ENCODE data around the gene SH3RF3.

The SH3RF3 gene

DNA sequence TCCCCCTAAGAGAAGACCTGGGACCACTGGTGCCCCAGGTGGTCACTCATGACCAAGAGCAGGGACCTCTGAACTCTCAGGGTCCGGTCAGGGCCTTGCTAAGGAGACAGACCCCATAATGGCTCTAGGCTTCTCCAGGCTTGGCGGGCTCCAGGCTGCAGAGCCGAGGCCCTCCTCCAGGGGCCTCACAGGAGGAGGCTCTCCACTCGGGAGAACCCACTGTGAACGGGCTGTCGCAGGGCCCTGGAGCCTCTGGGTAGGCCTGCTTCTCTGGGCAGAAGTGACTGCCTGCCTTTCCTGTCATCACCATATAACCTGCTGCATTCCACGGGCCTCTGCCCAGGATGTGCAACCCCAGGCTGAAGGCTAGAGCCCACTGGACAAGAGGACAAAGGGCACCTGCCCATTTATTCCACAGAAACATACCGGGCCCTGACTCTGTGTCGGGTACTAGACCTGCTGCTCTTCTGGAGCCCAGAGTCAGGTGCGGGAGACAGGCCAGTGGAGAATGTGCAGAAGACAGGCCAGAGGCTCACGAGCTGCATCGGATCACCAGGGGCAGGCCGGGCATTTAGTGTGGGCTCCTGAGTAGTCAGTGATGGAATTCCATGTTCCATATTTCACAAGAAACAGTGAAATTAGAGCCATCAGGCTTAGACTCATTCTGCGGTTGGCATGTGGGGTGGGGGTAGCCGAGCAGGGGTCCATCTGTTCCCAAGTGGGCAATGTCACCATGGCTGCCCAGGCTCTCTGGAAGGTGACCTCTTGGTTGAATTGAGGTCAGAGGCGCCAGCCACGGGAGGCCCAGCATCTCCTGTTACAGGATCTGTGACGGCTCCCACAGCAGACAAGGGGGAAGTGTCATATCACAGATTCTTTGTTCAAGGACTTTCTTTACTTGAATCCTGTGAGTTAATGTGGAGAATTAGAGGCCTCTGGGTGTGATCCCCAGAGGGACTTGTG, 220.8 kb downstream of the SH3RF3 start:
- DNase-seq (ENCODE audit: low read depth) = no peak

DNA sequence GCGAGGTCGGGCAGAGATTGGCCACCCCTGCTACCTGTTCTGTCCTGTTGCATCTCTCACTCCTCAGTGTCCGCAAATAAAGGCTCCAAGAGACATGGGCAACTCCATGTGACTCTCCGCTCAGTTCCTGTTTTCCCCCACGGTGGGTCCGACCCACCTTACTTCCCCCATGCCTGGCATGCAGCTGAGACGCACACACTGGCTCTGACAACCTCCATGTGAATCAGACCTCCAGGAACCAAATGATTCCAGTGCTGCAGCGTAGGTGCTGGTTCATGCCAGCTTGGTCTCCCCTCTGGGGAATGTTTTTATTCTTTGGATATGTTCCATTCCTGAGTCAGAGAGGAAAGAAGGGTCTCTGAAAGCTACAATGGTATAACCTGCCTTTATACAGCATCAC, 221.5 kb downstream of the SH3RF3 start:
- no peak for DNase-seq (ENCODE audit: low read depth)

- DNase-seq (ENCODE audit: low read depth) = no peak
Observed at GRCh38 chr2:109351164-109351756, 222.3 kb downstream of the SH3RF3 start.

DNA sequence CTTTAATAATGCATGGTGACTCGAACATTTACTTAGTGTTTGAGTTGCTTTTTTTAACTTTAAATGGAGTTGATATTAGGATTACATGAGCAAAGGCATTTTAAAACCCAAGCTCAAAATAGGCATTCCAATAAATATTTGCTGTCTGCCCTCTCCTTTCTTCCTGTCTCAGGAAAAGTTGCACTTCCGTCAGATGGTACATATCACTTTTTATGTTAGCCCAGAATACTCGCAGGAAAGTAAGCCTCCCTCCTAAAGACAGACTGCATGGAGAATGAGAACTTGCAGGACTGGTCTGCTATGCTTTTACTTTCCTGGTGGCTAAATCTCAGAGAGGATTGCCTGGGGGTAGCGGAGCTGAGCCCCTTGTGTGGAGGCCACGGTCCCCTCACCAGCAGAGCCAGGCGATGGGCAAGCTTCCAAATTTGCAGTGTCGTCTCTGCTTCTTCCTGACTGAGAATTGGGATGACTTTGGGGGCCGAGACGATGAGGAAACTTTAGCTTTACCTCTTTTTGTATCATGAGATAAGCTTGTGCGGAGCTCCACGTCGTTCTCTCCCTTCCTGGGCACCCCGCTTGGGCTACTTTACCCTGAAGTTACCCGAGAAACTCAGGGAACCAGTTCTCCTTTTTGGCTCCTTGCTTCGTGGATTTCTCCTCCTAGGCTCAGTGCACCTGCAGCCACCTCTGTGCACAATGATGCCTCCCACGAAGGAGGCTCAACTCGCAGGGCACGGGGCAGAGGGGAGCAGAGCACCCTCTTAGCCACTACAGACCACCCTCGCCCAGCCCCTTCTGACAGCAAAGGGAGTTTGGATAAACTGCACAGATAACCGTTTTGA, 223.3 kb downstream of the SH3RF3 start:
- no peak for DNase-seq (ENCODE audit: low read depth)

- no peak for DNase-seq (ENCODE audit: low read depth)
Observed at GRCh38 chr2:109352898-109353689, 224.1 kb downstream of the SH3RF3 start.

DNA sequence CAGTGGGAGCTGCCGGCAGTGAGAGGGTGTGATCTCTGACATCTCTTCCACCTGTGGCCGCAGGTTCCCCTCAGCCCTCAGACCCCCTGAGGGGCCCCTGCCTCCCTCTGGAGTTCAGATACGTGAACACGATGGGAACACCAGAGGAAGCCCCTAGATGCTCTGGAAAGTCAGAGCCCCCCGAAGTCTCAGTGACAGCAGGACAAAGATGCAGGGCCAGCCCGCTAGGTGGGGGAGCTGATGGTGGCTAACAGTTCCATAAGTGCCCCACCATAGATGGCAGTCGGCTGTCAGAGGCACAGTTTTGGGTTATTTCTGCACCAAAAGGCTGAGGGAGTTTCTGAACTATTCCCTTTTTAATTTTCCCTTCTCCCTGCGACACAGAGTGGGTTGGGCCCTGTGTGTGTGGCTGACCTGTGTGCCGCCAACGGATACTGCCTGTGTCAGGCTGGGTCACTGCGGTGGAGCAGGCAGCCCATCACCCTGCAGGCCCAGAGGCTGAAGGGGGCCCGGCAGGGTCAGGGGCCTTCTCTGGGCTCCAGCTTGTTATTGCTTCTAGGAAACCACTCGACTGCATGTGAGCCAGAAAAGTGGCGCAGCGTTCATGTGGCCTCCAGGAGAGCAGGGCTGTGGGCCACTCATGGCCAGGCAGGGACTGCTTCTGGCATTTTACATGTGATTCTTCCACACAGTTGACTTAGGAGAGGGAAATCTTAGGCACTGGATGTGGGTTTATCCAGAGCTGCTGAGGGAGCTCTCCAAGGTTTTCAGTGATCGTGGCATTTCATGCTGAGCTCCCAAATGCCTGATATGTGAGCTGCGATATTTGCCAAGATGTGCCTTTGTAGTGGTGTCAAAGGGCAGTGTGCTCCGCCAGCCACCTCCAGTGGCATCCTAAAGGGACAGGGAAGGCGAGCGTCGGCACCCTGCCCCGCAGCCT, 225.1 kb downstream of the SH3RF3 start:
- no peak for DNase-seq (ENCODE audit: low read depth)

DNA sequence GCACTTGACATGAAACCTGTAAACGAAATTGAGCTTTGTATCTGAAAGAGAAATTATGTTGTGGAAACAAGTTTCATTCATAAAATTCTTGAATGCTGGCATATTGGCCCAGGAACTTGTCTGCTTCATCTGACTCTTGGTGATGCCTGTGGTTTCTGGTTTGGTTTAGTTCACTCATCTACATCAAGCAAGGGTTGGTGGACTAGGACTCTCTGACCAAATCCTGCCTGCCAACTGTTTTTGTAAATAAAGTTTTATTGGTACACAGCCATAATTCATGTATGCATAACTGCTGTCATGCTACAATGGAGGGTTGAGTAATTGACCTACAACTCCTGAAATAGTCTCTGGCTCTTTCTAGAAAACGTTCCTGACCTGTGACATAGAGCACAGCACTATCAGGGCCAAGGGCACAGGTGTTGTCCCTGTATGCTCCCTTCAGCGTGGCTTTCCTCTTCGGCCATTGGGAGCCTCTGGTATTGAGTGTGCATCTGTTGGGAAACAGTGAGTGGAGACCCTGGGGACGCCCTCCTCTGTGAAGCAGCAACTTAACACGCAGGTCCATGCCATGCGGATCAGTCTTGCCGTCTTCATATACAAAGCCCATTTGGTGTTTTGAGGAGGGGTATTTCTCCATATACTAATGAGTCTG, 226.3 kb downstream of the SH3RF3 start:
- DNase-seq (ENCODE audit: low read depth) = no peak

DNA sequence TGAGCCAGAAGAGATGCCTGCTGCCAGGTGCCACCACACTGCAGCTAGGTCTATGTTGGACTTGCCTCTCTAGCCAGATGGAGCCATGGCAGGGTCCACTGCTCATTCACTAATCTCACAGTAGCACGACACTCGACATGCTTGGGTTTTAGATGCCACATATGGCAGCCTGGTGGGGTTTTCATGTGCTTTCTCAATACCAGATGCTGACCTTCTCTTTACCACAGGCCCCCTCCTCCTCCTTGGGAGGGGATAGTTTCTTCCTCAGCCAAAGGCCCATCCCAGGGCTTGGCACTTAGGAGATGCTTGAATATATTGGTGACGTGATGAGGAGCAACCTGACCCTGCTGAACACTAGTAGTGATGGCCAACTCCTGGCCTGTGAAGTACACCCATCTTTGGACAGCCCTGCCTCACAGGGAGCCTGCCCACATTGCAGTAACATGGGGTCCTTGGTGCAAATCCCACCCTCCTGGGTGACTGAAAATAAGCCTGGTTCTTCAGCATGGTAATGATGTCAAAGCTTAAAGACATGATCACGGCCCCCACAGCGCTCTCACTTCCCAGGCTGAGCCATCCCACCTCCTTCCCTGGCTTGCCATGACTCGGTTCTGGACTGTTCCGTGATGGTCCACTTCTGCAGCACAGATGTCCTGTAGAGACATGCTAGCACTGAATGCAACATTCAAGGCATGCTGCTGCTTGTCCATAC, 227.5 kb downstream of the SH3RF3 start:
- no peak for DNase-seq (ENCODE audit: low read depth)

DNA sequence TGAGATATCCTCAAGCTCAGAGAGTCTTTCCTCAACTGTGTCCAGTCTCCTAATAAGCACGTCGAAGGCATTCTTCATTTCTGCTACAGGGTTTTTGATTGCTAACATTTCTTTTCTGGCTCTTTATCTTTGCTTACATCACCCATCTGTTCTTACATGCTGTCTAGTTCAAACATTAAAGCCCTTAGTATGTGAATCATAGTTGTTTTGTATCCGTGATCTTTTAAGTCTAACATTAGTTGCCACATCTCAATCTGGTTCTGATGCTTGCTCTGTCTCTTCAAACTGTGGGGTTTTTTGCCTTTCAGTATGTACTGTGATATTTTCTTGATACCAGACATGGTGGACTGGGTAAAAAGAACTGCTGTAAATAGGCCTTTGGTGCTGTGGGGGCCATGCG, 235.2 kb downstream of the SH3RF3 start:
- DNase-seq (ENCODE audit: low read depth) = no peak

DNA sequence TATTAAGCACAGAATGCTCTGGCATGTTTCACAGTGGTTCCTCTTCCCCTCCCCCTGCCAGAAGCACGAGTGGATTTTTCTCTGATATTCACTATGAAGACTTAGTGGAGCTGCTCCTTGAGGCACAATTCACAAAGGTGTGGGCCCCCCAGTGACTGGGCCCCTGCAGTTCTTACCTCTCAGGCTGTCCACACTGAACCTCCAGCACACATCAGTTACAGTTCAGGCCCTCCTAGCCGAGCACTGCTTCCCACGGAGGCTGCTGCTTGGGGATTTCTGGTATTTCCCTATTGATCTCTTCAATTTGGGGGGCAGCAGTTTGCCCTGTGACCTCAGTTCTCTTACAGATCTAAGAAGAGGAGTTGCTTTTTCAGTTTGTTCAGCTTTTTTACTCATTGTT, 236.1 kb downstream of the SH3RF3 start:
- DNase-seq (ENCODE audit: low read depth) = no peak

DNA sequence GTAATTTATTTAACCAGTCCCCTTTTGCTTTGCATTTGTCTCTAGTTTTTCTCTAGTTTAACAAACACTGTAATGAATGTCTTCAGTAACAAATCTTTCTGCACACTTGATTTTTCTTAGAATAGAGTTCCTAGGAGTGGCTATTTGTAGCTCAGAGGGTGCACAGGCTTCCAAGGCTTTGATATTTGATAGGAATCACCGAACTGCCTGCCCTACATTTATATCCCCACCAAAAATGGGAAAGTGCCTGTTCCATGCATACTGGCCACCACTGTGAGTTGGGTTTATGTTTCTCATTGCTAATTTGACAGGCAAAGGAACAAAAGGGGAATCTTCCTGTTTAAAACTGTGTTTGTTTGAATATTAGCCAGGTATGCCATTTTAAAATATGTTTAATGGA, 238.7 kb downstream of the SH3RF3 start:
- DNase-seq (ENCODE audit: low read depth) = no peak

DNA sequence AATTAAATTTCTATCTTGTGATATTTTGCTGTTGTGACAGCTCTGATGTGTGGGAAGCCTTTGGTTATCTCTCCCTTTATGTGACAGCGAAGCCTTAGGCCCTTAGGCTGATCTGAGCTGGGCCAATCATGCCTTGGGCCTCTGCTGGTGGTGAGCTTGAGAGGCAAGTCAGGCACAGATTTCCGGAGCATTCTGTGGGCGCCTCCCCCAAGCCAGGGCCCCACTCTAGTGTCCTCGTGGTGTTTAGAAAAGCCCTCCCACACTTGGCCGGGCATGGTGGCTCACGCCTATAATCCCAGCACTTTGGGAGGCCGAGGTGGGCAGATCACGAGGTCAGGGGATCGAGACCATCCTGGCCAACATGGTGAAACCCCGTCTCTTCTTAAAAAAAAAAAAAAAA, 239.8 kb downstream of the SH3RF3 start:
- no peak for DNase-seq (ENCODE audit: low read depth)

DNA sequence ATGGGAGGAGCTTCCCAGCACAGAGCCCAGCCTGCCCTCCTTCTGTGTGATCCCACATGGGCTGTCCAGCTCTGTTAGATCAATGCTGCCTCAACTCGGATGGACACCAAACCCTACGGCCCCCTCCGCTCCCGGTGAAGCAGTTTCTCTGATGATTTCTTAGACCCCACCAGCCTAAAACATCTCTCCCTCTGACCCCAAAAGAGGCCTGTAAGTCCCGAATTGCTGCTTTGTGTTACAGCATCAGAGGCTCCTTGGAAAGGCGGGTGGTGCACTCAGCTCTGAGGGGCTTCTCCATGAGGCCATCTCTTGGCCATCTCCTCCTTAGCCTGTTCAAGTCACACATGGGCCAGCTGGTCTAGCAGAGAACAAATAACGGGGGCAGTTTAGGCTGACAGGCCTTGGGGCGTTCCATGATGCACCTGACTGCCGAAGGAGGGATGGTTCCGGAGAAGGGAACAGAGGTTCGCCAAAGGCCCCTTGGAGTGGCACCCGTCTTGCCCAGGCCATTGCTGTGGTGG, 240.7 kb downstream of the SH3RF3 start:
- DNase-seq (ENCODE audit: low read depth) = no peak

GRCh38 chr2:109370399-109371035, 241.5 kb downstream of the SH3RF3 start:
- DNase-seq (ENCODE audit: low read depth) = no peak

- DNase-seq (ENCODE audit: low read depth) = no peak
Observed at GRCh38 chr2:109371481-109372170, 242.6 kb downstream of the SH3RF3 start.

- DNase-seq (ENCODE audit: low read depth) = no peak
Observed at GRCh38 chr2:109372171-109372568, 243.2 kb downstream of the SH3RF3 start.

- DNase-seq (ENCODE audit: low read depth) = no peak
Observed at GRCh38 chr2:109372614-109373013, 243.6 kb downstream of the SH3RF3 start.
